NCI-H82 treated with DMSO at 0.1 percent for 48 hours (cell line): Measurements from ENCODE around the gene CLDN34.

Experiments
- DNase-seq: peaks from one replicate; lab custom pipeline; 2025; ENCODE audit not compliant: unreplicated experiment; lab: John Stamatoyannopoulos, UW

CLDN34 gene, protein sequence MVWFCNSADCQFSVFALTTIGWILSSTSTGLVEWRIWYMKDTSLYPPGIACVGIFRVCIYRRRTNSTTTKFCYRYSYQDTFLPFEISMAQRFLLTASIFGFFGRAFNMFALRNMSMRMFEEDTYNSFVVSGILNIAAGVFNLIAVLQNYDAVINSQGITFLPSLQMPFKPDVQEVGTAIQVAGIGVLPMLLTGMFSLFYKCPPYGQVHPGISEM

GRCh38 chrX:9966775-9967408 lies at the start of gene CLDN34:
TSS of gene CLDN34 (plus strand) at chrX:9967358. CDS start at chrX:9967358, 0 bp downstream.
- DNase-seq = no peak

- no peak for DNase-seq
Observed at GRCh38 chrX:9917861-9918260, 49.3 kb upstream of the CLDN34 start.

DNA sequence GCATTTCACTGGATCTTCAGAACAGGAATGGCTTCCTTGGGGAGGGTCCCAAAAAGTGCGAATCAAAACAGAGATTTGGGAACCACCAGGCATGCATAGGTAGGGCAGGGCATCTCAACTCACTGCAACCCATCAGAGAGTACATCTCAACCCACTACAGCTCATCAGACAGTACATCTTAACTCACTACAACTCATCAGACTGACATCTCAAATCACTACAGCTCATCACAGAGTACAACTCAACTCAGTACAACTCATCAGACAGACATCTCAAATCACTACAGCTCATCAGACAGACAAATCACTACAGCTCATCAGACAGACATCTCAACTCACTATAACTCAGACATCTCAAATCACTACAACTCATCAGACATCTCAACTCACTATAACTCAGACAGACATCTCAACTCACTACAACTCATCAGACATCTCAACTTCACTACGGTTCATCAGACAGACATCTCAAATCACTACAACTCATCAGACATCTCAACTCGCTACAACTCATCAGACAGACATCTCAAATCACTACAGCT lies 47.5 kb upstream of the CLDN34 start:
- no peak for DNase-seq

- DNase-seq = no peak
Observed at GRCh38 chrX:9921407-9921806, 45.8 kb upstream of the CLDN34 start.

DNA sequence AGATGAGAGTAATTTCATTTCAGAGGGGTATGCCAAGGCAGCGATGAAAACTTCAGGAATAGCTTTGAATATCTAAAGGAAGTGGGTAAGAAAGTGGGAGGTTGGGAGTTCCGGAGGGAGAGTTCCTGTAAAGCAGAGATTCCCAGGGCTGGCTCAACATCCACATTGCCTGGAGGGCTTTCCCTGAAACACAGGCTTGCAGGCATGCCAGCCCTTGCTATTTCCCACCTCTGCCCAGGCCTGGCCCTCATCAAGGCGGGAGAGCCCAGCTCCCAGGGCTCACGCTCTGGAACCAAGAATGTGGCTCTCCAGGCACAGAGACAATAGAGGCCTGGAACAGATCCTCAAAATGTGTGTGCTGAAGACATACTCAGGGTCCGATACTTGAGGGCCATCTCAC lies 43.8 kb upstream of the CLDN34 start:
- no peak for DNase-seq

DNA sequence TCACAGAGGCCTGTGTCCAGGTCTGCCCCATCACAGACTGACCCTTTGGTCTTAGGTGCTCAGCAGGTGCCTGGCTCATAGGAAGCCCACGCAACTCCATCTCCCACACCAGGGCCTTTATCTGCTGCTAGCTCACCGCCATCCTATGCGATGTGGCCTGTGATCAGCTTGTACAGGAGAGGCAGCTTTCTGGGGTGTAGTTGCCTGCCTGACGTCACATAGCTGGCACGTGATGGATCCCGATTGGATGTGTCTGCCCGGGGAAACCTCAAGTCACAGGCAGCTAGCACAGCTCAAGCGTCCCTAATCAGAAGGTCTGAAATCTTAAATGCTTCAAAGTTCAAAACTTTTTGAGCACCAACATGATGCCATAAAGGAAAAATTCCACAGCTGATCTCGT lies 41.2 kb upstream of the CLDN34 start:
- no peak for DNase-seq

- DNase-seq = no peak
Observed at GRCh38 chrX:9927698-9928482, 39.3 kb upstream of the CLDN34 start.

- no peak for DNase-seq
Observed at GRCh38 chrX:9935436-9935835, 31.7 kb upstream of the CLDN34 start.

DNA sequence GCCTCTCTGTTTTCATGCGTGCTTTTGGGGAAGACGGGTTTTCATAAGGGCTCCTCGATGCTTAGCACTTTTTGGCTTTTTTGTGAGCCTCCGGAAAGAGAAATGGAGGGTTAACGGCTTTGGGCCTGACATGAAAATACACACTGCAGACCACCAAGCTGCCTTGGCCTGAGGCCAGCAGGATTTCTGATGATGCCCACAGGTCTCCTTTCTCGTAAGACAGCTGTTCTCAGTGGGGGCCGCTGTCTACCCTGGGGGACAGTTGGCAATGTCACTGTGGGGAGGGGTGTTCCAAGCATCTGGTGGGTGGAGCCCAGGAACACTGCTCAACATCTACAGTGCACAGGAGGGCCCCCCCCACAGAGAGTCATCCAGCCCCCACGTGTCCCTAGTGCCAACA lies 29.4 kb upstream of the CLDN34 start:
- no peak for DNase-seq

GRCh38 chrX:9938516-9938915 lies 28.6 kb upstream of the CLDN34 start:
- DNase-seq = no peak

DNA sequence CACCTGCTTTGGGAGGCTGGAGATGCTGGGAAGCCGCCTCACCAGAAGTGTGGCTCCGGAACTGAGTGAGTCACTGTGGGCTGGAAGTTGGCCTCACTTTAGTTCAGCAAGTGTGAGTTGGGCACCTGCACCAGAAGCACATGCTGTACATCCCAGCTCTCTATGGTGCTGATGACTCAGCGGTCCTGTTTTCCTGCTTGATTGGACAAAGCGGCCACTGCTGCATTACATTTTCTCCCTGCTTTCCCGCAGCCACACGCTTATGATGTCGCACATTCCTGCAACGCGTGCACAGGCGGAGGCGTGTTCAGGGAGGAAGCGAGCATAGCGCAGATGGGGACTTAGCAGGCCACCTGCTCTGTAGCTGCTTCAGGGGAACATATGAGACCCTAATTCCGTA lies 26.7 kb upstream of the CLDN34 start:
- no peak for DNase-seq

DNA sequence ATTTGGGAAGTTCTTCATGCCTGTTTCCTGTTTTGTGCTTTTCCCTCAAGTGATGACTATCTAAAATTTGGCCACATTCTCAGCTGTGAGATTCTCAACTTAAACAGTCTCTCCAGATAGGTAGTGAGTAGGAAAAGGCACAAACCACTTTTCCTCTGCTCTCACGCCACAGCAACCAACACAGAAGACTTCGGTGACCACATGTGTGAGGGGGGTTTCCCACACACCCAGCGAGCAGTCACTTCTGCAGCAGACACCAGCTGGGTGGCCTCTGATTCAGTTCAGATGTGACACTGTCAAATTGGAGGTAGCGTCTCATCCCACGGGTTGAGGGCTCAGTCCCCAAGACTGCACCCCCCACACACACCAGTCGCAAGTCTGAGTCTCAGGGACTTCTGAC lies 25.1 kb upstream of the CLDN34 start:
- no peak for DNase-seq

DNA sequence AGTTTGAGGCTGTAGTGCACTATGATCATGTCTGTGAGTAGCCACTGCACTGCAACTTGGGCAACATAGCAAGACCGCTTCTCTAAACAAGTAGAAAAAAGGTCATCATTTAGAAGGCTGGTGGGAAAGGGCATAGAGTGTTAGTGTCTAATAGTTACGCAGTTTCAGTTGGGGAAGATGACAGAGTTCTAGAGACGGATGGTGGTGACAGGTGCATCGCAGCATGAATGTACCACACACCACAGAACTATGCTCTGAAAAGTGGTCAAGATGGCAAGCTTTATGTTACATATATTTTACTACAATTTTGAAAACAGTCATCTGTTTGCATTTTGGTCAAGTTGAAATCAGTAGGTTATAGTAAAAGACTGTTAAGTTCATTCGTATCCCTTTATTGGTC lies 23.7 kb upstream of the CLDN34 start:
- DNase-seq = no peak

GRCh38 chrX:9947131-9947794 lies 19.9 kb upstream of the CLDN34 start:
- DNase-seq = no peak

GRCh38 chrX:9948406-9948805 lies 18.8 kb upstream of the CLDN34 start:
- no peak for DNase-seq

DNA sequence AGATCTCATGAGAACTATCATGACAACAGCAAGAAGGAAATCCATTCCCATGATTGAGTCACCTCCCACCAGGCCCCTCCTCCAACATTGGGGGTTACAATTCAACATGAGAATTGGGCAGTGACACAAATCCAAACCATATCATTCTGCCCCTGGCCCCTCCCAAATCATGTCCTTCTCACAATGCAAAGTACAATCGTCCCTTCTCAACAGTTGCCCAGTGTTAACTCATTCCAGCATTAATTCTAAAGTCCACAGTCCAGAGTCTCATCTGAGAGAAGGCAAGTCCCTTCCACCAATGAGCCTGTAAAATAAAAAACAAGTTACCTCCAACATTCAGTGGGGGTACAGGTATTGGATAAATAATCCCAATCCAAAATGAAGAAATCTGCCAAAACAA lies 14.9 kb upstream of the CLDN34 start:
- no peak for DNase-seq

DNA sequence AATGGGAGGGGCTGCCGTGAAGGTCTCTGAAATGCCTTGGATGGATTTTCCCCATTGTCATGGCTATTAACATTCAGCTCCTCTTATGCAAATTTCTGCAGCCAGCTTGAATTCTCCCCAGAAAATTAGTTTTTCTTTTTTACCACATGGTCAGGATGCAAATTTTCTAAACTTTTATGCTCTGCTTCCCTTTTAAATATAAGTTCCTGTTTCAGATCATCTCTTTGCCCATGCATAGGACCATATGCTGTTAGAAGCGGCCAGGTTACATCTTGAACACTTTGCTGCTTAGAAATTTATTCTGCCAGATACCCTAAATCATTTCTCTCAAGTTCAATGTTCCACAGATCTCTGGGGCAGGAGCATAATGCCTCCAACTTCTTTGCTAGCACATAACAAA lies 13.8 kb upstream of the CLDN34 start:
- DNase-seq = no peak

GRCh38 chrX:9955506-9955905 lies 11.7 kb upstream of the CLDN34 start:
- no peak for DNase-seq

DNA sequence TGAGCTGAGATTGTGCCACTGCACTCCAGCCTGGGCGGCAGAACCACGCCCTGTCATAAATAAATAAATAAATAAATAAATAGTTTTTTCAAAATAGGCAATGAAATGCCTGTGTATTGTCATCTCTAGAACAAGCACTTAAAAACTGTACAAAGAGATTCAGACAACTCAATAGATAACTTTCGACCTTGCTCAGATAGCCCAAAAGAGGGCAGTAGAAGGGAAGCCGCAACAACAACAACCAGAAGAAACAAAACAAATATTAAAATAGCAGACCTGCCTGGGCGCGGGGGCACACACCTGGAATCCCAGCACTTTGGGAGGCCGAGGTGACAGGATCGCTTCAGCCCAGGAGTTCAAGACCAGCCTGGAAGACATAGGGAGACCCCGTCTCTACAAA lies 9.4 kb upstream of the CLDN34 start:
- DNase-seq = no peak

- DNase-seq = no peak
Observed at GRCh38 chrX:9958183-9958582, 9.0 kb upstream of the CLDN34 start.

DNA sequence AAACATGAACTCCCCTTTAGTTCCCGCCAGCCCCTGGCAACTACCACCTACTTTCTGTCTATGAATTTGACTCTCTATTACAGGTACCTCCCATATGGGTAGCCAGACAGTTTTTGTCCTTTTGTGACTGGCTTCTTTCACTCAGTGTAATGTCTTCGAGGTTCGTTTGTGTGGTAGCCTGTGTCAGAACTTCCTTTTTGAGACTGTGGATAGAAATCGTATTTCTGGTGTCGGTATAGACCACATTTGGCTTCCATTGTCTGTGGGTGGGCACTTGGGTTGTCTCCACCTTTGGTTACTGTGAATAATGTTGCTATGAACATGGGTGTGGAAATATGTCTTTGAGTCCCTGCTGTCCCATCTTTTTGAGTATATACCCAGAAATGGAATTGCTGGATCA lies 5.4 kb upstream of the CLDN34 start:
- no peak for DNase-seq

GRCh38 chrX:9977635-9978034 lies 10.5 kb downstream of the CLDN34 start:
- DNase-seq = no peak
